ENCODE data around the gene RALB.

DNA sequence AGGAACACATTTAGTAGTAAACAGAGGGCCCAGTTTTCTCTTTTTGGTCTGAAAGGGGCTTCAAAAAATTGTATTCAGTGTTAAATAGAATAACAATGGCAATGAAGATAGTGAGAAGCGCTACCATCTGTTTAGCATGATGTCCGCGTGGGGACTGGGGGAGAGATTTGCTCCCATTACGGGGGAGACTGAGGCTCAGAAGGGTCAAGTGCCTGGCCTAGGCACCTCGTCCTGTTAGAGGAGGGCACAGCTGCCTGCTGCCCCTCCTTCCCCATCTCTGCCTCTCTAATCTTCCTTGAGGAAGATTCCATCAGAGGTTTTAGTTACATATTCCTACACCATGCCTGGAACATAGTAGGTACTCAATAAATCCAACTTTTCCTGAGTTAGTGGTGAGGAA is 19.4 kb upstream of the RALB start:
- TF ChIP-seq, protein P1, sequence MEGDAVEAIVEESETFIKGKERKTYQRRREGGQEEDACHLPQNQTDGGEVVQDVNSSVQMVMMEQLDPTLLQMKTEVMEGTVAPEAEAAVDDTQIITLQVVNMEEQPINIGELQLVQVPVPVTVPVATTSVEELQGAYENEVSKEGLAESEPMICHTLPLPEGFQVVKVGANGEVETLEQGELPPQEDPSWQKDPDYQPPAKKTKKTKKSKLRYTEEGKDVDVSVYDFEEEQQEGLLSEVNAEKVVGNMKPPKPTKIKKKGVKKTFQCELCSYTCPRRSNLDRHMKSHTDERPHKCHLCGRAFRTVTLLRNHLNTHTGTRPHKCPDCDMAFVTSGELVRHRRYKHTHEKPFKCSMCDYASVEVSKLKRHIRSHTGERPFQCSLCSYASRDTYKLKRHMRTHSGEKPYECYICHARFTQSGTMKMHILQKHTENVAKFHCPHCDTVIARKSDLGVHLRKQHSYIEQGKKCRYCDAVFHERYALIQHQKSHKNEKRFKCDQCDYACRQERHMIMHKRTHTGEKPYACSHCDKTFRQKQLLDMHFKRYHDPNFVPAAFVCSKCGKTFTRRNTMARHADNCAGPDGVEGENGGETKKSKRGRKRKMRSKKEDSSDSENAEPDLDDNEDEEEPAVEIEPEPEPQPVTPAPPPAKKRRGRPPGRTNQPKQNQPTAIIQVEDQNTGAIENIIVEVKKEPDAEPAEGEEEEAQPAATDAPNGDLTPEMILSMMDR (optimal IDR thresholded peaks at IDR 0.05 in 1 of 3, IDR thresholded peaks at IDR 0.05 in 1 of 3, conservative IDR thresholded peaks at IDR 0.05 in 1 of 3; ENCODE audit: extremely low read depth in 1 of 3, insufficient read depth in 2 of 3, low read length in 3 of 3), result no peak
- TF ChIP-seq EZH2 (IDR thresholded peaks at IDR 0.05; ENCODE audit: low read length), result no peak
